GM18867 (cell line): ENCODE results near the gene GSG1L.
"Not testable (repeated sequence)": the region's sequence is repeated elsewhere in the genome, so short reads cannot be mapped to it uniquely, and the experiment has no call there.

Source experiments
- ATAC-seq: cut with Tn5 transposase; IDR thresholded peaks from one replicate; pipeline ENCODE4 v1.9.1; 2021; ENCODE audit warnings: mild to moderate bottlenecking, moderate library complexity; ENCODE audit not compliant: unreplicated experiment

GSG1L gene

GRCh38 chr16:27745348-27745747 lies 318.2 kb downstream of the GSG1L start:
- ATAC-seq, result no peak

DNA sequence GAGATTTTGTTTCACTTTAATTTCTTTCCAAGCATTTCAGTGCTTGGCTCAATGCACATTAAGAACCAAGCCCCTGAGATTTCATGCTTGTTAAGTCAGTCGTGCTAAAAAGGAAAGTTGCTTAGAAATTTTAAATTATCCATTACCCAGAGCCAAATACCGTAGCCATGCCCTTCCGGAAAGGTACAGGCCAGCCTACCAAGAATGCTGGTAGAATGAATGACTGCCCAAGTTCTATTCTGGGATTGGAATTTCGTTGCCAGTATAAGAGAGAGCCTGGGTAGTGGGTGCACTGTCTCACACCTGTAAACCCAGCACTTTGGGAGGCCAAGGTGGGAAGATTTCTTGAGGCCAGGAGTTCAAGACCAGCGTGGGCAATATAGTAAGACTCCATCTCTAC lies 319.6 kb downstream of the GSG1L start:
- ATAC-seq, result no peak

DNA sequence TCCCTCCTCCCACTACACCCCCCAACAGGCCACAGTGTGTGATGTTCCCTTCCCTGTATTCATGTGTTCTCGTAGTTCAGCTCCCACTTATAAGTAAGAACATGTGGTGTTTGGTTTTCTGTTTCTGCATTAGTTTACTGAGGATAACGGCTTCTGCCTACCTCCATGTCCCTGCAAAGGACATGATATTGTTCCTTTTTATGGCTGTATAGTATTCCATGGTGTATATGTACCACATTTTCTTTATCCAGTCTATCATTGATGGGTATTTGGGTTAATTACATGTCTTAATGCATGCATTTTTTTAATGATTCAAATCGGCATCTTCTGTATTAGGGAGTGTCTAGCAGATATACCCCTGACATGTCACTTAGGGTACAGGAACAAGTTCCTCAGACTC lies 320.5 kb downstream of the GSG1L start:
- ATAC-seq, result not testable (repeated sequence)

GRCh38 chr16:27742333-27742732 lies 321.2 kb downstream of the GSG1L start:
- no peak for ATAC-seq

GRCh38 chr16:27740496-27741201 lies 322.9 kb downstream of the GSG1L start:
- no peak for ATAC-seq

- ATAC-seq, result no peak
Measured at GRCh38 chr16:27739606-27740357, 323.7 kb downstream of the GSG1L start.

- ATAC-seq, result no peak
Measured at GRCh38 chr16:27738596-27738995, 324.9 kb downstream of the GSG1L start.
